ENCODE data around the gene CYTH4. TPM values are rescaled to one million over a fixed set of nuclear protein-coding genes. Genes with fewer than 3 reads are reported as not detected.

The CYTH4 gene
- total and polyA plus RNA-seq, 2 of the 8 experiments (the other 6 are each of a cell fraction or from before 2014, with no cell fraction given), result 0.09 TPM; not detected in 1

GRCh38 chr22:37354261-37354660 is 72.0 kb downstream of the CYTH4 start:
- no peaks in the 10 kb centered on the region for H3K27me3 ChIP-seq (replicated peaks in 1 of 4; ENCODE audit: control insufficient read depth in 3 of 4, extremely low read depth in 1 of 4, insufficient read depth in 3 of 4, low read length in 3 of 4)
- H2BK15ac ChIP-seq (ENCODE audit: low read length), result no peak overlapping the region
- no peak overlapping the region for H2BK120ac ChIP-seq (replicated peaks; ENCODE audit: low read depth, low read length)
- H3K56ac ChIP-seq (replicated peaks; ENCODE audit: insufficient read length, low read depth, low read length), result no peak overlapping the region
- H3K4me1 ChIP-seq (replicated peaks in 1 of 4; ENCODE audit: control insufficient read depth in 3 of 4, insufficient read depth in 4 of 4, low read length in 3 of 4), result no peaks in the 10 kb centered on the region
- no peak overlapping the region for H3K18ac ChIP-seq (ENCODE audit: extremely low read depth, low read length)
- no peaks in the 10 kb centered on the region for H3K79me1 ChIP-seq (ENCODE audit: low read depth, low read length)
- no peak overlapping the region for H4K91ac ChIP-seq (replicated peaks; ENCODE audit: insufficient read length, low read length)
- H3K4ac ChIP-seq (replicated peaks; ENCODE audit: insufficient read length, low read depth, low read length), result no peak overlapping the region
- H4K5ac ChIP-seq (ENCODE audit: insufficient read length, low read depth, low read length), result no peak overlapping the region
- ChIA-PET CTCF (ENCODE audit: partially characterized antibody) (interaction anchor here (1.2 kb wide), 1 partner anchor 71 kb away, joined by 3 read pairs; no protein-coding TSS in a partner anchor), POLR2A (ENCODE audit: partially characterized antibody) (no interaction called here)
- no peak overlapping the region for H2AK5ac ChIP-seq (ENCODE audit: low read depth, low read length)
- no peak for FAIRE-seq
- H3K9ac ChIP-seq (replicated peaks in 1 of 4; ENCODE audit: extremely low read depth in 1 of 4, low read depth in 3 of 4, low read length in 3 of 4), result no peak overlapping the region
- no peaks in the 10 kb centered on the region for H4K20me1 ChIP-seq (replicated peaks in 1 of 2; ENCODE audit: control insufficient read depth in 1 of 2, insufficient read depth in 2 of 2, low read length in 2 of 2)
- no peaks in the 10 kb centered on the region for H3K79me2 ChIP-seq (ENCODE audit: control insufficient read depth in 1 of 2, insufficient read depth in 2 of 2, low read length in 2 of 2)
- H3K4me3 ChIP-seq (ENCODE audit: extremely low read depth in 1 of 4, insufficient read depth in 2 of 4, low read depth in 3 of 4, low read length in 4 of 4), result no peak overlapping the region
- H3K4me2 ChIP-seq (ENCODE audit: insufficient read depth in 1 of 2, low read depth in 2 of 2, low read length in 2 of 2), result no peak overlapping the region
- H4K8ac ChIP-seq (ENCODE audit: extremely low read depth, insufficient read depth, low read length), result no peak overlapping the region
- DNase-seq (ENCODE audit: low read depth in 1 of 2, low spot score in 2 of 2), result no peak
- no peak overlapping the region for H2BK5ac ChIP-seq (ENCODE audit: low read depth, low read length)
- 94% methylated on average over 4 of the region's 4 CpGs; no CpG with 5 or more reads in 1 of the 2 experiments for WGBS, 2 experiments (ENCODE audit: extremely low coverage in 1 of 2, insufficient coverage in 1 of 2, insufficient read length in 1 of 2, insufficient replicate concordance in 2 of 2, low coverage in 1 of 2, low lambda C conversion rate in 2 of 2, missing lambda C conversion rate in 1 of 2)
- H3K23ac ChIP-seq (ENCODE audit: insufficient read length), result no peak overlapping the region
- H3K23me2 ChIP-seq (ENCODE audit: low read depth, low read length), result no peaks in the 10 kb centered on the region; the same call in 1 of the 2 replicates
- no peak overlapping the region for H2BK20ac ChIP-seq (ENCODE audit: low read length)
- H3K27ac ChIP-seq (ENCODE audit: low read depth, low read length), result no peak overlapping the region
- H2BK12ac ChIP-seq (ENCODE audit: low read depth, low read length), result no peak overlapping the region
- H2AFZ ChIP-seq (ENCODE audit: low read length), result no peak overlapping the region
- TF ChIP-seq PHF8 (conservative IDR thresholded peaks at IDR 0.05; ENCODE audit: low read depth, low read length) (no peak), RBBP5 (IDR thresholded peaks at IDR 0.05; ENCODE audit: borderline replicate concordance, low read depth, low read length) (no peak), GTF2F1 (IDR thresholded peaks at IDR 0.05; ENCODE audit: borderline replicate concordance, low read depth, low read length) (no peak), SIX5 (IDR thresholded peaks at IDR 0.05; ENCODE audit: low read depth, low read length) (no peak)
- H3K9me3 ChIP-seq (ENCODE audit: insufficient read depth in 2 of 2, low read depth in 1 of 2, low read length in 1 of 2), result no peaks in the 10 kb centered on the region
- no peaks in the 10 kb centered on the region for H3K36me3 ChIP-seq (ENCODE audit: control insufficient read depth in 2 of 4, insufficient read depth in 4 of 4, low read length in 3 of 4)
- no peak overlapping the region for H3K14ac ChIP-seq (ENCODE audit: insufficient read length)

Data from H1 (cell line).